DOHH2 (cell line): Measurements from ENCODE around the gene ARL16.

Experiments
- CTCF ChIP-seq: fragments of 200-600 bp; sonication (generic); IDR thresholded peaks from one replicate; pipeline ENCODE4 v1.5.1; 2014; ENCODE audit warnings: antibody characterized with exemption, mild to moderate bottlenecking, low read depth, low read length; ENCODE audit not compliant: poor library complexity, severe bottlenecking
- EZH2phosphoT487 ChIP-seq: fragments of 200-600 bp; sonication (generic); IDR thresholded peaks from 2 replicates; pipeline ENCODE4 v1.6.1; 2017; ENCODE audit warnings: borderline replicate concordance, mild to moderate bottlenecking, antibody characterized with exemption, low read length, moderate library complexity, mixed read lengths

GRCh38 chr17:81664051-81664470, 19.5 kb downstream of the ARL16 start:
- TF ChIP-seq CTCF: no peak
- no peak for TF ChIP-seq EZH2phosphoT487
